ENCODE measurements around the gene CEP63.

CEP63 gene

DNA sequence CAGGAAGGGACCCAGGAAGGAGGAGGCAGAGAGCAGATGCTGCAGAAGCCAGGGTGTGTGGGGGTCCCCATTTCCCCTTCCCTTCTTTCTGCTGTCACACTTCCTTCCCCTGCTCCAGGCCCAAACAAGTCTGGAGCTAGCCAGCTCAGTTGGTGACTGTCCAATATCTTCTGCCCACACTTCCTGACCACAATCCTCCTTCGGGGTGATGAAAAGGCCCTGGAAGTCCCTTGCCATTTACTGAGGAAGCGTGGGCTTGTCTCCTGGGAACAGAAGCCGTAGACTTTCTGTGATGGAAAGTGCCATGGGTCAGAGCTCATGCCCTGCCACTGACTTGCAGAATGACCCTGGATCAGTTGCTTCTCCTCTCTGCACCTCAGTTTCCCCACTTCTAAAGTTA is 39.1 kb upstream of the CEP63 start:
- no peak for DNase-seq (ENCODE audit: low read depth, low spot score)
- TF ChIP-seq, protein P1, sequence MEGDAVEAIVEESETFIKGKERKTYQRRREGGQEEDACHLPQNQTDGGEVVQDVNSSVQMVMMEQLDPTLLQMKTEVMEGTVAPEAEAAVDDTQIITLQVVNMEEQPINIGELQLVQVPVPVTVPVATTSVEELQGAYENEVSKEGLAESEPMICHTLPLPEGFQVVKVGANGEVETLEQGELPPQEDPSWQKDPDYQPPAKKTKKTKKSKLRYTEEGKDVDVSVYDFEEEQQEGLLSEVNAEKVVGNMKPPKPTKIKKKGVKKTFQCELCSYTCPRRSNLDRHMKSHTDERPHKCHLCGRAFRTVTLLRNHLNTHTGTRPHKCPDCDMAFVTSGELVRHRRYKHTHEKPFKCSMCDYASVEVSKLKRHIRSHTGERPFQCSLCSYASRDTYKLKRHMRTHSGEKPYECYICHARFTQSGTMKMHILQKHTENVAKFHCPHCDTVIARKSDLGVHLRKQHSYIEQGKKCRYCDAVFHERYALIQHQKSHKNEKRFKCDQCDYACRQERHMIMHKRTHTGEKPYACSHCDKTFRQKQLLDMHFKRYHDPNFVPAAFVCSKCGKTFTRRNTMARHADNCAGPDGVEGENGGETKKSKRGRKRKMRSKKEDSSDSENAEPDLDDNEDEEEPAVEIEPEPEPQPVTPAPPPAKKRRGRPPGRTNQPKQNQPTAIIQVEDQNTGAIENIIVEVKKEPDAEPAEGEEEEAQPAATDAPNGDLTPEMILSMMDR (IDR thresholded peaks at IDR 0.05; ENCODE audit: low read depth, low read length), result no peak
- in situ Hi-C loops (cut with HindIII; ENCODE audit: low sequenced_read_pairs), result no loop called here
- H3K4me3 ChIP-seq (ENCODE audit: low read depth, low read length), result no peak overlapping the region

DNA sequence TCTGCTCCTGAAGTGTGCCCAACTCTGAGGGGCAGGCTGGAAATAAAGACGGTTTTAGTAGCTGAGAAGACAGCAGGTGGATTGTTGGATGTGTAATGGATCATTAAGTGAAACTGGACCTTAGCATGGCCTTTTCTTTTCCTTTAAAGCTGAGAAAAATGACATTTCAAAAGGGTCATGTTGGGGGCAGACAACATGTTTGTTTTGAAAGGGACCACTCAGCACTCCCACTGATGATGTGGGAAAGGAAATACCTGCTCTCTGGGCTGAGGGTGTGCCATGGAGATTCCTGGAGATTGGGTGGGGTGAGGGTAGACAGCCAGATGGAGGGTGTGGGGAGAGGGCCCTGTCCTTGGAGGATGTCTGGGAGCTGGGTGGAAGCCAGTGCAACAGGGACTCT is 38.5 kb upstream of the CEP63 start:
- H3K4me3 ChIP-seq (ENCODE audit: low read depth, low read length), result no peak overlapping the region
- DNase-seq (ENCODE audit: low read depth, low spot score), result no peak
- in situ Hi-C loops (cut with HindIII; ENCODE audit: low sequenced_read_pairs), result no loop called here
- TF ChIP-seq, protein P1 (IDR thresholded peaks at IDR 0.05; ENCODE audit: low read depth, low read length), result no peak

DNA sequence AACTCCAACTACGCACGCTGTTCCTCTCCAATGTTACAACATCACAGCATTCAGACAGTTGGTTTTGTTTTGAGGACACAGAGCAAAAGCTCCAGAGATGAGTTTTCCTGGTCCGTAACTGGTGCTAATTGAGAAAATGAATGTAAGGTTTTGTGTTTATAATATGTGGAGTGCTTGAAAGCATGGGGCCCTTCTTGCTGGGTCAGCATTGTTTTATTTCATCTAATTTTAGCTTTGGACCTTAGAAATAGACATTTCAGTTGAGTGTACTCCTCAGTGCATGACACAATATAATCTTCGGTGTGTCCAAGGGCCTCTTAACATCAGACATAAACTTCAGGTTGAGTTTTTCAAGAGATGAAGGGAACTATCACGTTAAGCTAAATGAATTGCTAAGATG is 37.2 kb upstream of the CEP63 start:
- no peak for DNase-seq (ENCODE audit: low read depth, low spot score)
- no peak overlapping the region for H3K4me3 ChIP-seq (ENCODE audit: low read depth, low read length)
- in situ Hi-C loops (cut with HindIII; ENCODE audit: low sequenced_read_pairs), result no loop called here
- TF ChIP-seq, protein P1 (IDR thresholded peaks at IDR 0.05; ENCODE audit: low read depth, low read length), result no peak

DNA sequence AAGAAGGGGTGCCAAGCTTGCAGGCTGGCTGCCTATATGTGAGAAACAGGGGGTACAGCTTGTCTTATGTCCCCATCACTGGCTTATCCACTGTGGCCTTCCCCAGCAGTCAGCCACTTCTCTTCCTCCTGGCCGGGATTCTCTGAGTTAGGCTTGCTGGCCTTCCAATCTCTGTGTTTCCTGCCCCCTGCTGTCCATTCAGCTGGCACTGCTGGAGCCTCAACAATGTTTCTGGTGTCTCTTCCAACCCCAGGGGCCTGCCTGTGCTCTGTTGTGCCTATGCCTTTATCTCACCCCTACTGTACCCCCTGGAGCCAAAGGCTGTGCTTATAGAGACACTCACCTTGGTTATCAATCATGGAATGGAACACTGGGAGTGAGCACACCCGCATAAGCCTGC is 36.6 kb upstream of the CEP63 start:
- H3K4me3 ChIP-seq (ENCODE audit: low read depth, low read length), result no peak overlapping the region
- DNase-seq (ENCODE audit: low read depth, low spot score), result no peak
- TF ChIP-seq, protein P1 (IDR thresholded peaks at IDR 0.05; ENCODE audit: low read depth, low read length), result peak; percentile 58
- in situ Hi-C loops (cut with HindIII; ENCODE audit: low sequenced_read_pairs), result no loop called here

DNA sequence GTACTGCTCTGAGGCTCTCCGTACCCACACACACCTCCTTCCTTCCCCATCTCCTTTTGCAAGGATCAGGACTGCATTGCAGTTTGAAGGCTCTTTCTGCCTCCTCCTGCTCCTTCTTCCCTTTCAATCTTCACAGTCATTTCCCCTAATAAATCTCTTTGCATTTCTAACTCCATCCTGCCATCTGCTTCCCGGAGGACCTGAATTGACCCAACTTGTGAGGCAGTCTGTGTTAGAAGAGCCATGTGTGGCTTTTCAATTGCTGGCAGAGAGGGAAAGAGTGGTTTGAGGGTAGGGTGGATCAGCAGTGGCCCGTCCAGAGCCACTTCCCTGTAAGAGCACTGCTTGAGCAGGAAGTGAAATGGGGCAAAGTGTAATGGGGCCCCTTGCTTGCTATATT is 35.9 kb upstream of the CEP63 start:
- no peak overlapping the region for H3K4me3 ChIP-seq (ENCODE audit: low read depth, low read length)
- in situ Hi-C loops (cut with HindIII; ENCODE audit: low sequenced_read_pairs), result no loop called here
- TF ChIP-seq, protein P1 (IDR thresholded peaks at IDR 0.05; ENCODE audit: low read depth, low read length), result no peak
- no peak for DNase-seq (ENCODE audit: low read depth, low spot score)

DNA sequence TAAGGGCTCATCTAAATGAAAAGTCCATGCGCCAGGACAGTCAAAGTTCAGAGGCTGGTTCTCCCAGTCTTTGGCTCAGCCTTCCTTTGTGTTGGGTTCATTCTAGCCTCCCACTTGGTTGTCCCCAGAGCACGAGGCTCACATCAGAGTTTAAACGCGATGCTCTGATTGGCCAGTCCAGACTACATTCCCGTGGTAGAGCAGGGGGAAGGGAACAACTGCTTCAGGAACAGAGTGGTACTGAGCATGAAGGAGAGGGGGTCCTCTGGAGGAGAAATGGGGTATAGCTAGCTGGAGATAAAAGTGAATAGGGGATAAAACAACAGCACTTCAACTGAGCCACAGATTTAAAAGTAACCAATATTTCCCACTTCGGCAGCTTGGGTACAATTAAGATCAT is 32.2 kb upstream of the CEP63 start:
- H3K4me3 ChIP-seq (ENCODE audit: low read depth, low read length), result no peak overlapping the region
- DNase-seq (ENCODE audit: low read depth, low spot score), result no peak
- TF ChIP-seq, protein P1 (IDR thresholded peaks at IDR 0.05; ENCODE audit: low read depth, low read length), result peak; percentile 18
- in situ Hi-C loops (cut with HindIII; ENCODE audit: low sequenced_read_pairs), result no loop called here
